ENCODE results near the gene EP300. TPM values are rescaled to one million over a fixed set of nuclear protein-coding genes. Genes with fewer than 3 reads are reported as not detected.
A peak's percentile ranks its signal among the peaks of the same experiment; 100 is the strongest.

The EP300 gene
- total RNA-seq, 2 donors from 2014 or later, result 63.0 to 67.6 TPM

GRCh38 chr22:41184679-41185078 is 92.3 kb downstream of the EP300 start:
- no peak for ATAC-seq
- intact Hi-C loops (cut with DNase I, micrococcal nuclease), result no loop called here

GRCh38 chr22:41191467-41191866 is 99.1 kb downstream of the EP300 start:
- intact Hi-C loops (cut with DNase I, micrococcal nuclease), result no loop called here
- DNase-seq (no peak), ATAC-seq (no peak)

More at GRCh38 chr22:41184679-41185078, 92.3 kb downstream of the EP300 start:
- no peak for DNase-seq

GRCh38 chr22:41193829-41194228 is 101.4 kb downstream of the EP300 start:
- no peak for ATAC-seq
- intact Hi-C loops (cut with DNase I, micrococcal nuclease), result no loop called here
- no peak for DNase-seq

- DNase-seq, result peak; percentile 80 to 89
- peak; percentile 89 for ATAC-seq
- intact Hi-C loops (cut with DNase I, micrococcal nuclease), result no loop called here
Measured at GRCh38 chr22:41197038-41197972, 104.9 kb downstream of the EP300 start.

GRCh38 chr22:41198027-41198580 is 105.7 kb downstream of the EP300 start:
- peak; percentile 56 to 60 for DNase-seq
- peak; percentile 62 for ATAC-seq

GRCh38 chr22:41201141-41201540 is 108.7 kb downstream of the EP300 start:
- ATAC-seq, result no peak
- no peak for DNase-seq
- intact Hi-C loops (cut with DNase I, micrococcal nuclease), result no loop called here

More at GRCh38 chr22:41198027-41198580, 105.7 kb downstream of the EP300 start:
- intact Hi-C loops (cut with DNase I, micrococcal nuclease), result no loop called here

- intact Hi-C loops (cut with DNase I, micrococcal nuclease), result no loop called here
- DNase-seq (no peak), ATAC-seq (no peak)
Measured at GRCh38 chr22:41203118-41203517, 110.7 kb downstream of the EP300 start.

GRCh38 chr22:41204066-41204465 is 111.7 kb downstream of the EP300 start:
- ATAC-seq (no peak), DNase-seq (no peak)
- intact Hi-C loops (cut with DNase I, micrococcal nuclease), result no loop called here

- intact Hi-C loops (cut with DNase I, micrococcal nuclease), result no loop called here
- DNase-seq, result peak; percentile 97 to 98
- peak; percentile 100 for ATAC-seq
Measured at GRCh38 chr22:41204992-41205900, 112.9 kb downstream of the EP300 start, which contains the start of gene L3MBTL2. TSS of gene L3MBTL2 (plus strand) at chr22:41205312. CDS start at chr22:41205363, 51 bp downstream.

- intact Hi-C loops (cut with DNase I, micrococcal nuclease), result no loop called here
- no peak for ATAC-seq
- no peak for DNase-seq
Measured at GRCh38 chr22:41206719-41207118, 114.3 kb downstream of the EP300 start.

GRCh38 chr22:41215409-41215808 is 123.0 kb downstream of the EP300 start:
- intact Hi-C loops (cut with DNase I, micrococcal nuclease), result no loop called here
- no peak for ATAC-seq

GRCh38 chr22:41215926-41216325 is 123.5 kb downstream of the EP300 start:
- intact Hi-C loops (cut with DNase I, micrococcal nuclease), result no loop called here
- DNase-seq (no peak), ATAC-seq (no peak)

More at GRCh38 chr22:41215409-41215808, 123.0 kb downstream of the EP300 start:
- DNase-seq, result no peak

GRCh38 chr22:41216984-41217383 is 124.6 kb downstream of the EP300 start:
- ATAC-seq, result no peak
- intact Hi-C loops (cut with DNase I, micrococcal nuclease), result no loop called here
- DNase-seq, result no peak

- DNase-seq, result peak; percentile 53 to 67
- ATAC-seq, result peak; percentile 66
- intact Hi-C loops (cut with DNase I, micrococcal nuclease), result no loop called here
Measured at GRCh38 chr22:41217553-41218157, 125.3 kb downstream of the EP300 start.

- DNase-seq (no peak), ATAC-seq (no peak)
- intact Hi-C loops (cut with DNase I, micrococcal nuclease), result no loop called here
Measured at GRCh38 chr22:41222846-41223507, 130.6 kb downstream of the EP300 start.

GRCh38 chr22:41223535-41223934 is 131.1 kb downstream of the EP300 start:
- intact Hi-C loops (cut with DNase I, micrococcal nuclease), result no loop called here
- no peak for DNase-seq
- no peak for ATAC-seq

GRCh38 chr22:41226723-41227655 is 134.6 kb downstream of the EP300 start:
- intact Hi-C loops (cut with DNase I, micrococcal nuclease), result no loop called here
- ATAC-seq (no peak), DNase-seq (peak in 1 of 2 donors; percentile 15)
